Erythroblast (primary cell): ENCODE results near the gene CPM.

Experiments used
- GATA1 ChIP-seq: IDR thresholded peaks from 2 replicates; pipeline ENCODE4 v1.6.1; 2011; ENCODE audit warnings: low read depth, mild to moderate bottlenecking, control low read depth, low read length, moderate library complexity
- POLR2A ChIP-seq: IDR thresholded peaks from 2 replicates; pipeline ENCODE4 v1.6.1; 2011; ENCODE audit warnings: mild to moderate bottlenecking, low read length

- TF ChIP-seq POLR2A (no peak), GATA1 (no peak)
Observed at GRCh38 chr12:68886636-68887572, 46.1 kb downstream of the CPM start.
